ENCODE results near the gene PCSK7. TPM values are rescaled to one million over a fixed set of nuclear protein-coding genes. Genes with fewer than 3 reads are reported as not detected.

PCSK7 gene
- total and polyA plus RNA-seq, 2 of the 8 experiments (the other 6 are each of a cell fraction or from before 2014, with no cell fraction given): 23.4 to 38.5 TPM

DNA sequence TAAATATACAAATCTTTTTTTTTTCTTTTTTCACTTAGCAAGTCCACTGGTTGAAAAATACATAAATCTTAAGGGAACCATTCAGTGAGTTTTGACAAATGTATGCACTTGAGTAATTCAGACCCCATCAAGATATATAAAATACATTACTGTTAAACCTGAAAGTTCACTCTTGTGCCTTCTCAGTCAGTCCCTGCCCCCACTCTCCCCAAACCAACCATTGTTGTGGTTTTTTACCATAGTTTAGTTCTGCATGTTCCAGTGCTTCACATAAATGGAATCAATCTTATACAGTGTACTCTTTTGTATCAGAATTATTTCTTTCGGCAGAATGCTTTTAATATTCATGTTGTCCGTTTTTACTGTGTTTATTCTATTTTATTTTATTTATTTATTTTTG is 26.7 kb upstream of the PCSK7 start:
- Histone ChIP-seq H3K79me1 (ENCODE audit: low read depth, low read length) (no peaks in the 10 kb centered on the region), H3K9me3 (ENCODE audit: insufficient read depth in 2 of 2, low read depth in 1 of 2, low read length in 1 of 2) (no peaks in the 10 kb centered on the region), H3K27me3 (replicated peaks in 1 of 4; ENCODE audit: control insufficient read depth in 3 of 4, extremely low read depth in 1 of 4, insufficient read depth in 3 of 4, low read length in 3 of 4) (no peaks in the 10 kb centered on the region), H3K36me3 (ENCODE audit: control insufficient read depth in 2 of 4, insufficient read depth in 4 of 4, low read length in 3 of 4) (peaks cover 0 to 6% (median under 1%) of the 10 kb centered on the region in 4 experiments; a peak in 3 of 8 replicates), H2BK5ac (ENCODE audit: low read depth, low read length) (no peak overlapping the region), H3K4ac (replicated peaks; ENCODE audit: insufficient read length, low read depth, low read length) (no peak overlapping the region), H4K20me1 (replicated peaks in 1 of 2; ENCODE audit: control insufficient read depth in 1 of 2, insufficient read depth in 2 of 2, low read length in 2 of 2) (no peaks in the 10 kb centered on the region), H2AK5ac (ENCODE audit: low read depth, low read length) (no peak overlapping the region), H2BK15ac (ENCODE audit: low read length) (no peak overlapping the region), H4K5ac (ENCODE audit: insufficient read length, low read depth, low read length) (no peak overlapping the region), H2BK20ac (ENCODE audit: low read length) (no peak overlapping the region), H4K91ac (replicated peaks; ENCODE audit: insufficient read length, low read length) (no peak overlapping the region), H3K14ac (ENCODE audit: insufficient read length) (no peak overlapping the region), H3K4me2 (ENCODE audit: insufficient read depth in 1 of 2, low read depth in 2 of 2, low read length in 2 of 2) (no peak overlapping the region), H3K4me1 (replicated peaks in 1 of 4; ENCODE audit: control insufficient read depth in 3 of 4, insufficient read depth in 4 of 4, low read length in 3 of 4) (no peaks in the 10 kb centered on the region), H3K18ac (ENCODE audit: extremely low read depth, low read length) (no peak overlapping the region), H2BK12ac (ENCODE audit: low read depth, low read length) (no peak overlapping the region), H3K9ac (replicated peaks in 1 of 4; ENCODE audit: extremely low read depth in 1 of 4, low read depth in 3 of 4, low read length in 3 of 4) (no peak overlapping the region), H3K23ac (ENCODE audit: insufficient read length) (no peak overlapping the region), H3K79me2 (ENCODE audit: control insufficient read depth in 1 of 2, insufficient read depth in 2 of 2, low read length in 2 of 2) (no peaks in the 10 kb centered on the region; a peak in 1 of 4 replicates), H3K23me2 (ENCODE audit: low read depth, low read length) (no peaks in the 10 kb centered on the region), H4K8ac (ENCODE audit: extremely low read depth, insufficient read depth, low read length) (no peak overlapping the region), H3K56ac (replicated peaks; ENCODE audit: insufficient read length, low read depth, low read length) (no peak overlapping the region), H3K27ac (ENCODE audit: low read depth, low read length) (no peak overlapping the region), H2BK120ac (replicated peaks; ENCODE audit: low read depth, low read length) (no peak overlapping the region), H3K4me3 (ENCODE audit: extremely low read depth in 1 of 4, insufficient read depth in 2 of 4, low read depth in 3 of 4, low read length in 4 of 4) (no peak overlapping the region), H2AFZ (ENCODE audit: low read length) (no peak overlapping the region)
- ChIA-PET CTCF (ENCODE audit: partially characterized antibody) (no interaction called here), POLR2A (ENCODE audit: partially characterized antibody) (no interaction called here)
- FAIRE-seq: no peak
- 82% methylated on average over 2 of the region's 2 CpGs; no CpG with 5 or more reads in 1 of the 2 experiments for WGBS, 2 experiments (ENCODE audit: extremely low coverage in 1 of 2, insufficient coverage in 1 of 2, insufficient read length in 1 of 2, insufficient replicate concordance in 2 of 2, low coverage in 1 of 2, low lambda C conversion rate in 2 of 2, missing lambda C conversion rate in 1 of 2)
- no peak for DNase-seq (ENCODE audit: low read depth in 1 of 2, low spot score in 2 of 2)
- TF ChIP-seq SAP30 (IDR thresholded peaks at IDR 0.05; ENCODE audit: insufficient read depth, insufficient replicate concordance, low read length) (no peak), BRCA1 (IDR thresholded peaks at IDR 0.05; ENCODE audit: low read depth, low read length) (no peak), KDM4A (IDR thresholded peaks at IDR 0.05; ENCODE audit: low read depth, low read length, severe bottlenecking) (no peak), CHD1 (IDR thresholded peaks at IDR 0.05; ENCODE audit: low read depth, low read length) (no peak), SIX5 (IDR thresholded peaks at IDR 0.05; ENCODE audit: low read depth, low read length) (no peak), CTBP2 (IDR thresholded peaks at IDR 0.05; ENCODE audit: borderline replicate concordance, insufficient read depth, insufficient read length, low read length) (no peak), POLR2A (IDR thresholded peaks at IDR 0.05; ENCODE audit: control extremely low read depth in 1 of 2, low read depth in 2 of 2, low read length in 2 of 2) (no peak), SP1 (IDR thresholded peaks at IDR 0.05; ENCODE audit: low read depth, low read length) (no peak), SRF (IDR thresholded peaks at IDR 0.05; ENCODE audit: low read depth, low read length) (no peak), BACH1 (IDR thresholded peaks at IDR 0.05; ENCODE audit: low read length) (no peak), POLR2AphosphoS5 (IDR thresholded peaks at IDR 0.05; ENCODE audit: low read depth, low read length) (no peak), EGR1 (IDR thresholded peaks at IDR 0.05; ENCODE audit: borderline replicate concordance, low read depth, low read length) (no peak), SIRT6 (IDR thresholded peaks at IDR 0.05; ENCODE audit: low read length) (no peak), SUZ12 (IDR thresholded peaks at IDR 0.05; ENCODE audit: low read length) (no peak)
- TF ChIP-seq, protein P1, sequence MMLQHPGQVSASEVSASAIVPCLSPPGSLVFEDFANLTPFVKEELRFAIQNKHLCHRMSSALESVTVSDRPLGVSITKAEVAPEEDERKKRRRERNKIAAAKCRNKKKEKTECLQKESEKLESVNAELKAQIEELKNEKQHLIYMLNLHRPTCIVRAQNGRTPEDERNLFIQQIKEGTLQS (IDR thresholded peaks at IDR 0.05; ENCODE audit: insufficient read depth, low read depth, low read length): no peak
- TF ChIP-seq, protein P2, sequence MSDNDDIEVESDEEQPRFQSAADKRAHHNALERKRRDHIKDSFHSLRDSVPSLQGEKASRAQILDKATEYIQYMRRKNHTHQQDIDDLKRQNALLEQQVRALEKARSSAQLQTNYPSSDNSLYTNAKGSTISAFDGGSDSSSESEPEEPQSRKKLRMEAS (IDR thresholded peaks at IDR 0.05): no peak

Measured in H1 (cell line).